Measurements from ENCODE around the gene MED31.
"Not testable (repeated sequence)": the region's sequence is repeated elsewhere in the genome, so short reads cannot be mapped to it uniquely, and the experiment has no call there.

MED31 gene

GRCh38 chr17:6608321-6608720, 43.1 kb downstream of the MED31 start:
- DNase-seq = no peak

GRCh38 chr17:6605142-6605541, 46.3 kb downstream of the MED31 start:
- DNase-seq = no peak

GRCh38 chr17:6603744-6604325, 47.6 kb downstream of the MED31 start:
- no peak for DNase-seq

- DNase-seq = no peak
Measured at GRCh38 chr17:6602141-6602540, 49.3 kb downstream of the MED31 start.

- DNase-seq = no peak
Measured at GRCh38 chr17:6599364-6599763, 52.0 kb downstream of the MED31 start.

- no peak for DNase-seq
Measured at GRCh38 chr17:6597727-6598126, 53.7 kb downstream of the MED31 start.

- no peak for DNase-seq
Measured at GRCh38 chr17:6596941-6597340, 54.5 kb downstream of the MED31 start.

- DNase-seq = no peak
Measured at GRCh38 chr17:6596511-6596910, 54.9 kb downstream of the MED31 start.

- no peak for DNase-seq
Measured at GRCh38 chr17:6596081-6596480, 55.3 kb downstream of the MED31 start.

GRCh38 chr17:6593371-6593770, 58.0 kb downstream of the MED31 start:
- DNase-seq = not testable (repeated sequence)
